ENCODE results near the gene IRF7. TPM values are rescaled to one million over a fixed set of nuclear protein-coding genes. Genes with fewer than 3 reads are reported as not detected.

IRF7 gene
- total and polyA plus RNA-seq, 2 donors (not counting 3 experiments of a cell fraction or from before 2014, with no cell fraction given): 12.6 to 14.7 TPM

- Histone ChIP-seq H3K4me1 (ENCODE audit: control insufficient read depth, extremely low read depth, insufficient read depth, low read length) (peaks cover 14% of the 10 kb centered on the region), H3K4me3 (replicated peaks in 1 of 3; ENCODE audit: insufficient read depth in 1 of 3, low read depth in 1 of 3, low read length in 3 of 3) (no peak overlapping the region), H3K9ac (replicated peaks; ENCODE audit: extremely low read depth, insufficient read depth, low read length) (no peak overlapping the region), H3K4me2 (ENCODE audit: insufficient read depth, low read length) (no peak overlapping the region), H3K27me3 (ENCODE audit: control insufficient read depth in 2 of 2, insufficient read depth in 2 of 2, low read length in 2 of 2) (no peaks in the 10 kb centered on the region), H3K9me1 (replicated peaks; ENCODE audit: control insufficient read depth, extremely low read depth, insufficient read depth, low read length) (no peaks in the 10 kb centered on the region), H3K79me2 (ENCODE audit: control insufficient read depth, insufficient read depth, low read length) (peaks cover 56% of the 10 kb centered on the region), H3K9me3 (replicated peaks; ENCODE audit: control insufficient read depth, insufficient read depth, low read length) (no peaks in the 10 kb centered on the region), H2AFZ (ENCODE audit: low read depth, low read length) (no peak overlapping the region), H3K36me3 (ENCODE audit: control insufficient read depth in 2 of 2, extremely low read depth in 1 of 2, insufficient read depth in 2 of 2, low read length in 2 of 2) (peaks cover 0 to 18% of the 10 kb centered on the region in 2 experiments), H3K27ac (ENCODE audit: insufficient read depth, low read depth, low read length) (no peak overlapping the region), H4K20me1 (replicated peaks; ENCODE audit: control insufficient read depth, extremely low read depth, insufficient read depth, low read length) (no peaks in the 10 kb centered on the region)
- CTCF ChIA-PET: no interaction called here
- dilution Hi-C loops (cut with MboI; ENCODE audit: extremely low pct_ligation_motif_present, low sequenced_read_pairs) (no loop called here), intact Hi-C loops (cut with micrococcal nuclease) (no loop called here)
- BruUV-seq (replicated peaks): no TSS peak
- POLR2A ChIA-PET: no interaction called here
- FAIRE-seq (no peak), DNase-seq (ENCODE audit: low read depth, low spot score) (no peak)
- no peak for TF ChIP-seq CTCF (IDR thresholded peaks at IDR 0.05; ENCODE audit: extremely low read depth in 1 of 2, insufficient read depth in 1 of 2, low read depth in 1 of 2, low read length in 2 of 2)
- TF ChIP-seq JUN (IDR thresholded peaks at IDR 0.05; ENCODE audit: borderline replicate concordance, insufficient read depth, insufficient read length, low read depth): no peak
- TF ChIP-seq GATA2 (IDR thresholded peaks at IDR 0.05; ENCODE audit: insufficient read depth, insufficient read length, low read depth, low read length): no peak
- no peak for TF ChIP-seq MAX (IDR thresholded peaks at IDR 0.05; ENCODE audit: insufficient read depth, insufficient read length)
- TF ChIP-seq POLR2A (IDR thresholded peaks at IDR 0.05; ENCODE audit: low read depth, low read length): no peak
- TF ChIP-seq MYC (IDR thresholded peaks at IDR 0.05; ENCODE audit: low read depth, low read length): no peak
Observed at GRCh38 chr11:581752-582151, 34.0 kb downstream of the IRF7 start.

- no peak overlapping the region for H2AFZ ChIP-seq (ENCODE audit: low read depth, low read length)
- dilution Hi-C loops (cut with MboI; ENCODE audit: extremely low pct_ligation_motif_present, low sequenced_read_pairs): no loop called here
- intact Hi-C loops (cut with micrococcal nuclease): no loop called here
- CTCF ChIA-PET: no interaction called here
- DNase-seq (ENCODE audit: low read depth, low spot score): no peak
- no peaks in the 10 kb centered on the region for H3K27me3 ChIP-seq (ENCODE audit: control insufficient read depth in 2 of 2, insufficient read depth in 2 of 2, low read length in 2 of 2)
- no peak overlapping the region for H3K9ac ChIP-seq (replicated peaks; ENCODE audit: extremely low read depth, insufficient read depth, low read length)
- H3K4me1 ChIP-seq (ENCODE audit: control insufficient read depth, extremely low read depth, insufficient read depth, low read length): peaks cover 14% of the 10 kb centered on the region
- H3K9me3 ChIP-seq (replicated peaks; ENCODE audit: control insufficient read depth, insufficient read depth, low read length): no peaks in the 10 kb centered on the region
- TF ChIP-seq FOS (IDR thresholded peaks at IDR 0.05; ENCODE audit: borderline replicate concordance, insufficient read depth, low read length) (no peak), MAX (IDR thresholded peaks at IDR 0.05; ENCODE audit: insufficient read depth, insufficient read length) (no peak), JUN (IDR thresholded peaks at IDR 0.05; ENCODE audit: borderline replicate concordance, insufficient read depth, insufficient read length, low read depth) (no peak), MYC (IDR thresholded peaks at IDR 0.05; ENCODE audit: low read depth, low read length) (no peak), GATA2 (IDR thresholded peaks at IDR 0.05; ENCODE audit: insufficient read depth, insufficient read length, low read depth, low read length) (no peak), CTCF (IDR thresholded peaks at IDR 0.05; ENCODE audit: extremely low read depth in 1 of 2, insufficient read depth in 1 of 2, low read depth in 1 of 2, low read length in 2 of 2) (no peak), POLR2AphosphoS5 (IDR thresholded peaks at IDR 0.05; ENCODE audit: insufficient read depth, low read depth, low read length) (no peak), EZH2 (IDR thresholded peaks at IDR 0.05; ENCODE audit: borderline replicate concordance, low read depth, low read length, severe bottlenecking) (no peak), POLR2A (IDR thresholded peaks at IDR 0.05; ENCODE audit: low read depth, low read length) (no peak)
- H3K79me2 ChIP-seq (ENCODE audit: control insufficient read depth, insufficient read depth, low read length): peaks cover 58% of the 10 kb centered on the region
- no peak overlapping the region for H3K4me2 ChIP-seq (ENCODE audit: insufficient read depth, low read length)
- H3K27ac ChIP-seq (ENCODE audit: insufficient read depth, low read depth, low read length): no peak overlapping the region
- no peaks in the 10 kb centered on the region for H3K9me1 ChIP-seq (replicated peaks; ENCODE audit: control insufficient read depth, extremely low read depth, insufficient read depth, low read length)
- POLR2A ChIA-PET: no interaction called here
- no peak overlapping the region for H3K4me3 ChIP-seq (replicated peaks in 1 of 3; ENCODE audit: insufficient read depth in 1 of 3, low read depth in 1 of 3, low read length in 3 of 3)
- peaks cover 0 to 14% of the 10 kb centered on the region in 2 experiments for H3K36me3 ChIP-seq (ENCODE audit: control insufficient read depth in 2 of 2, extremely low read depth in 1 of 2, insufficient read depth in 2 of 2, low read length in 2 of 2)
- BruUV-seq (replicated peaks): no TSS peak
- no peak for FAIRE-seq
- no peaks in the 10 kb centered on the region for H4K20me1 ChIP-seq (replicated peaks; ENCODE audit: control insufficient read depth, extremely low read depth, insufficient read depth, low read length)
Observed at GRCh38 chr11:581342-581741, 34.4 kb downstream of the IRF7 start.
